ENCODE results near the gene RPH3AL. TPM values are rescaled to one million over a fixed set of nuclear protein-coding genes. Genes with fewer than 3 reads are reported as not detected.
A peak's percentile ranks its signal among the peaks of the same experiment; 100 is the strongest.

Gene RPH3AL
- total RNA-seq, 1 donor from 2014 or later, result 45.6 TPM

GRCh38 chr17:353213-353837 is 718 bp upstream of the RPH3AL start:
- no peak for DNase-seq (ENCODE audit: low spot score)

- no peak for DNase-seq (ENCODE audit: low spot score)
Observed at GRCh38 chr17:351875-352420, 659 bp downstream of the RPH3AL start.

GRCh38 chr17:351449-351738 is 1.2 kb downstream of the RPH3AL start:
- DNase-seq (ENCODE audit: low spot score), result no peak

GRCh38 chr17:350706-351448 is 1.7 kb downstream of the RPH3AL start:
- peak; percentile 75 for DNase-seq (ENCODE audit: low spot score)

- DNase-seq (ENCODE audit: low spot score), result no peak
Observed at GRCh38 chr17:349666-350065, 2.9 kb downstream of the RPH3AL start.

- DNase-seq (ENCODE audit: low spot score), result no peak
Observed at GRCh38 chr17:348692-349425, 3.7 kb downstream of the RPH3AL start.

- no peak for DNase-seq (ENCODE audit: low spot score)
Observed at GRCh38 chr17:348012-348411, 4.6 kb downstream of the RPH3AL start.

GRCh38 chr17:347309-347899 is 5.2 kb downstream of the RPH3AL start:
- no peak for DNase-seq (ENCODE audit: low spot score)

GRCh38 chr17:345992-346785 is 6.4 kb downstream of the RPH3AL start:
- DNase-seq (ENCODE audit: low spot score), result no peak

- DNase-seq (ENCODE audit: low spot score), result no peak
Observed at GRCh38 chr17:345261-345660, 7.3 kb downstream of the RPH3AL start.

GRCh38 chr17:343875-344752 is 8.5 kb downstream of the RPH3AL start:
- DNase-seq (ENCODE audit: low spot score), result no peak

GRCh38 chr17:343211-343610 is 9.4 kb downstream of the RPH3AL start:
- DNase-seq (ENCODE audit: low spot score), result no peak

- no peak for DNase-seq (ENCODE audit: low spot score)
Observed at GRCh38 chr17:340074-340473, 12.5 kb downstream of the RPH3AL start.

GRCh38 chr17:339193-340061 is 13.2 kb downstream of the RPH3AL start:
- DNase-seq (ENCODE audit: low spot score), result no peak

GRCh38 chr17:338442-339192 is 14.0 kb downstream of the RPH3AL start:
- no peak for DNase-seq (ENCODE audit: low spot score)

- DNase-seq (ENCODE audit: low spot score), result no peak
Observed at GRCh38 chr17:337866-338265, 14.7 kb downstream of the RPH3AL start.

GRCh38 chr17:337453-337852 is 15.2 kb downstream of the RPH3AL start:
- DNase-seq (ENCODE audit: low spot score), result no peak

GRCh38 chr17:337022-337420 is 15.6 kb downstream of the RPH3AL start:
- no peak for DNase-seq (ENCODE audit: low spot score)

All from ureter (tissue), 1 donor.